LNCaP clone FGC (cell line): ENCODE data around the gene AGBL3.

Source experiments
- DNase-seq: peaks from one replicate; pipeline ENCODE4 v3.0.0-alpha.2; 2011; ENCODE audit warnings: low read depth
- H3K4me3 ChIP-seq: 2 replicates; pipeline ENCODE4 v1.5.1; 2011; ENCODE audit warnings: mild to moderate bottlenecking, low read depth, low read length, control low read depth
- TF ChIP-seq, protein P1 (sequence below): IDR thresholded peaks from 2 replicates; pipeline ENCODE4 v1.5.1; 2012; ENCODE audit warnings: mild to moderate bottlenecking; ENCODE audit not compliant: control insufficient read depth, insufficient read depth; ENCODE audit errors: extremely low read depth

Gene AGBL3

DNA sequence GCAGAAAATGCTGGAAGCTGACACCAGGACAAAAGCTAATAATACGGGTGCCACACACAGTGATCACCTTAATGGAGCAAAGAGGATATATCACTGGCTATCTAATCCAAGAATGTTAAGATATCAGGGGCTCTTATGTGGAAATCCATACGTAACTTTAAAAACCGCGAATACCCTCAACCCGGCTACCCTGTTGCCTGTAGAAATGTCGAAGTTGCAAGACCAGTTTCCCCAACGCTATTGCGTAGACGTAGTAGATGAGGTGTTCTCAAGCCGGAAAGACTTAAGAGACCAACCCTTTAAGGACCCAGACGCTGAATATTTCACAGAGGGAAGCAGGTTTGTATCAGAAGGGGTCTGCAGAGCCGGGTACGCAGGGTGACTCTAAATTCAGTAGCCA, 192.1 kb downstream of the AGBL3 start:
- TF ChIP-seq, protein P1, sequence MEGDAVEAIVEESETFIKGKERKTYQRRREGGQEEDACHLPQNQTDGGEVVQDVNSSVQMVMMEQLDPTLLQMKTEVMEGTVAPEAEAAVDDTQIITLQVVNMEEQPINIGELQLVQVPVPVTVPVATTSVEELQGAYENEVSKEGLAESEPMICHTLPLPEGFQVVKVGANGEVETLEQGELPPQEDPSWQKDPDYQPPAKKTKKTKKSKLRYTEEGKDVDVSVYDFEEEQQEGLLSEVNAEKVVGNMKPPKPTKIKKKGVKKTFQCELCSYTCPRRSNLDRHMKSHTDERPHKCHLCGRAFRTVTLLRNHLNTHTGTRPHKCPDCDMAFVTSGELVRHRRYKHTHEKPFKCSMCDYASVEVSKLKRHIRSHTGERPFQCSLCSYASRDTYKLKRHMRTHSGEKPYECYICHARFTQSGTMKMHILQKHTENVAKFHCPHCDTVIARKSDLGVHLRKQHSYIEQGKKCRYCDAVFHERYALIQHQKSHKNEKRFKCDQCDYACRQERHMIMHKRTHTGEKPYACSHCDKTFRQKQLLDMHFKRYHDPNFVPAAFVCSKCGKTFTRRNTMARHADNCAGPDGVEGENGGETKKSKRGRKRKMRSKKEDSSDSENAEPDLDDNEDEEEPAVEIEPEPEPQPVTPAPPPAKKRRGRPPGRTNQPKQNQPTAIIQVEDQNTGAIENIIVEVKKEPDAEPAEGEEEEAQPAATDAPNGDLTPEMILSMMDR, result no peak
- no peak for DNase-seq
- no peak overlapping the region for H3K4me3 ChIP-seq

DNA sequence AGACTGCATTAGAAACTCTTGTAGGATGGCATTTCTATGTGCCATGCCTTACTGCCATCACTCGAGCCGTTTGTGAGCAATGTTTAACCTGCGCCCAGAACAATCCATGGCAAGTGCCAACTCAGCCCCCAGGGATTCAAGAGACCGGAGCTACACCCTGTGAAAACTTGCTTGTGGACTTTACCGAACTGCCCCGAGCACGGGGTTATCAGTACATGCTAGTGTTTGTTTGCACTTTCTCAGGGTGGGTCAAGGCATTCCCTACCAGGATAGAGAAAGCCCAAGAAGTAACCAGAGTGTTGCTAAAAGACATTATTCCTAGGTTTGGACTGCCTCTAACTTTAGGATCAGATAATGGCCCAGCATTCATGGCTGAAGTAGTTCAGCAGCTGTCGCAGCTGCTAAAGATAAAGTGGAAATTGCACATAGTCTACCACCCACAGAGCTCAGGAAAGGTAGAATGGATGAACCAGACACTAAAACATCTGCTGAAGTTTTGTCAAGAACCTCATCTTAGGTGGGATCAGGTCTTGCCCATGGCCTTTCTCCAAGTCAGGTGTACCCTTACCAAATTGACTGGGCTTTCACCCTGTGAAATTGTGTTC, 193.1 kb downstream of the AGBL3 start:
- no peak overlapping the region for H3K4me3 ChIP-seq
- DNase-seq, result no peak
- TF ChIP-seq, protein P1, result no peak

DNA sequence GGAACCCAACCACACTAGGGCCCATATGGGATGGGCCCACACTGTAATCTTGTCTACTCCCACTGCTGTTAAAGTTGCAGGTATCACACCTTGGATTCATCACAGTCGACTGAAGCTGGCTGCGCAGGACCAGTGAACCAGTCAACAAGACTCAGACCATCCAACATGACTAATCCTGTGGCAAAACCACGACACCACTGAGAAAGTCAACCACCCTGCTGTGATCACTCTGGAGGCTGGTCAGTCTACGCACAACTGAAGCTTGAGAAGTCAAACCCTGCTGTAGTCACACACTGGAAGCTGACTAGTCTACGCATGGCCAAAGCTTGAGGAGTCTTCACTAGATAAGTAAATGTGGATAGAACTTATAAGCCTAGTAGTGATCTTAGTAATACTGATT, 193.8 kb downstream of the AGBL3 start:
- DNase-seq, result no peak
- TF ChIP-seq, protein P1, result no peak

DNA sequence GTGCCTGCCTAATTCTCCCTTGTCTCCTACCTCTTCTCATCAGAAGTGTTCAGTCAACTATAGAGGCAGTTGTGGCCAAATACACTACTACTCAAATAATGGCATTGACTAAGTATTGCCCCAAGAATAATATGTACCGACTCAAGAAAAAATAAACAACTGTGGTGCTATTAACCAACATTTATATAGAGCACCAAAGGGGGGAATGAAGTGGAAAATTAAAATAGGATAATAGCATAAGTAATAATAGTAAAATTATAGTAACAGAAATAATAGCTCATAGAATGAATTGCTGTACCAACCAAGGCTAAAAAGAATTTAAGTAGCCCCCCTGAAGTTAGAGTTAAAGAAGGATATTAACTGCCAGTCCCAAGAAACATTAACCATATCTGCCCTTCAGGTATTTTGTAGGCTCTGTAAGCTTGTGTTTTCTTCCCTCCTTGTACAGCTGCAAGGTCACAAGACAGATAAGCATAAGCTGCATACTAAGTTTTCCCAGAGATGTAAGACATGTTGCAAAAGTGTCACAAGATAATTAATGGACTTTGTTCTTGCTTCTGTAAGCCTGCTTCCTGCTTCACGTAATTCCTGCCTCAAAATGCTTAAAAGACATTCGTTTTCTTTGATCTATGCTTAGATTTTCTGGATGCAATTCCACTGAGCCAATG, 195.1 kb downstream of the AGBL3 start:
- H3K4me3 ChIP-seq, result no peak overlapping the region
- TF ChIP-seq, protein P1, result no peak
- no peak for DNase-seq

More for the DNA sequence above, 193.8 kb downstream of the AGBL3 start:
- H3K4me3 ChIP-seq, result no peak overlapping the region

DNA sequence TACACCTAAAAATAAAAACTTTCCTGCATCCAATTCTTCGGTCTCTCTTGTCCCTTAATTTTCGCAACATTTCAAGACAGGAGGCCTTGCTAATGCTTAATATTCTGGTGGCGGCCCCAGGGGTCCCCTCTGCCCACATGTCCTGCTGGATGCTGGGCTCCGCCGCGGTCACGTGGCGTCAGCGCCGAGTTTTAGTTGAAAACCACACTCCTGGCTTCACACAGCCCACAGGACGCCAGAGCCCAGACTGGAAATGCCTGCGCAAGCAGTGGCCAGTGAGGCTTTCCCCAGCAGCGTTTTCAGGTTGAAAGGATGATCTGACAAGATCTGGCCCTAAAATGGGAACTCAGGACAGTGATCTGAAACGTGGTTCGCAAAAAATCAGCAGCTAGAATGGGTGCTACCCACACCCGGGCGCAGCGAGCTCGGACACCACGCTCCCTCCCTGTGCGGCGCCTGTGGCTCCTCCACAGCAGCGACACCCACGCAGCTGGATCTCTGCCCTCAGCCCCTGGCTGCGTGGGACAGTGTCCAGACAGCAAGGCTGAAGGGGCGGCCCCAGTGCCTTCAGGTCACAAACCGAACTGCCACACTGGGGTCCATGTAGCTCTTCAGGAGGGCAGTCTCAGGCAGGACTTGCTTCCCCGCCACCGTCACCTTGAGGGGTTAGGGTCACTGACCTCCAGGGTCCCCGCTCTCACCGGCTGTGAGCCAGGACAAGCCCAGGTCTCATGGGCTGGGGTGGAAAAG, 195.8 kb downstream of the AGBL3 start:
- no peak overlapping the region for H3K4me3 ChIP-seq
- TF ChIP-seq, protein P1, result no peak
- no peak for DNase-seq

DNA sequence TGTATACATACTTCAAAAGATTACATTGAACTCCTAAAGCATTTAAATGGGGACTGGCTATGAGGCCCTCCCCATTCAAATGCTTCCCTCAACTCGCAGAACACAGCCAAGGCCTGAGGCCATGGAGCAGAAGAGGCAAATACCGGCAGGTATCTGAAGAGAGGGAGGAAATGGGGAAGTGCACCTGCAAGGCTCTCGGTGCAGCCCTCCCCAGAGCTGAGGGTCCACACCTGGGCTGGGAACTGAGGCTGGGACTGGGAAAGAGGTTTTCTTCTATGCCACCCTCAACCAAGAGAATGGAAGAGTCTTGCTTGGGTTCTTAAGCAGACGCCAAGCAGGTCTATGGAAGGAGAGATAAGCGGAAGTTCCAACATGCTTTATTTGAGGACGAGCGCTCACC, 197.2 kb downstream of the AGBL3 start:
- no peak overlapping the region for H3K4me3 ChIP-seq
- DNase-seq, result no peak
- TF ChIP-seq, protein P1, result no peak
